Endothelial cell (in vitro differentiated cells): ENCODE results near the gene PNP. TPM values are rescaled to one million over a fixed set of nuclear protein-coding genes. Genes with fewer than 3 reads are reported as not detected.

Experiments
- DNase-seq: peaks from one replicate; pipeline ENCODE4 v3.0.0; 2021; ENCODE audit warnings: low spot score
- H3K27ac Mint-ChIP-seq: one replicate; pipeline ENCODE4 v1.8.0; 2021; ENCODE audit warnings: mixed read lengths, inconsistent platforms; ENCODE audit not compliant: unreplicated experiment
- H3K27me3 Mint-ChIP-seq: one replicate; pipeline ENCODE4 v1.8.0; 2021; ENCODE audit warnings: mild to moderate bottlenecking, moderate library complexity, mixed read lengths, inconsistent platforms; ENCODE audit not compliant: unreplicated experiment
- H3K36me3 Mint-ChIP-seq: one replicate; pipeline ENCODE4 v1.8.0; 2021; ENCODE audit warnings: mild to moderate bottlenecking, low read depth, mixed read lengths, inconsistent platforms; ENCODE audit not compliant: unreplicated experiment
- H3K4me1 Mint-ChIP-seq: one replicate; pipeline ENCODE4 v1.8.0; 2021; ENCODE audit warnings: mild to moderate bottlenecking, mixed read lengths, inconsistent platforms; ENCODE audit not compliant: unreplicated experiment
- H3K4me3 Mint-ChIP-seq: one replicate; pipeline ENCODE4 v1.8.0; 2021; ENCODE audit warnings: mild to moderate bottlenecking, mixed read lengths, inconsistent platforms; ENCODE audit not compliant: unreplicated experiment
- H3K9me3 Mint-ChIP-seq: one replicate; pipeline ENCODE4 v1.8.0; 2021; ENCODE audit warnings: mixed read lengths, inconsistent platforms; ENCODE audit not compliant: unreplicated experiment
- total RNA-seq: library from RNA; stranded (reverse); fragmentation: NEBNext Ultra II Directional; extraction: Animal tissue kit (Norgen Biotek cat#: 25700); gene quantifications from one replicate; pipeline ENCODE4 v1.2.1, GENCODE V29; 2021; ENCODE audit not compliant: unreplicated experiment
- TF ChIP-seq, protein P1 (sequence below): fragments of 200-600 bp; sonication (generic); IDR thresholded peaks from one replicate; pipeline ENCODE4 v1.5.0; 2021; ENCODE audit warnings: antibody characterized with exemption; ENCODE audit not compliant: unreplicated experiment

Gene PNP
- total RNA-seq, 1 donor from 2014 or later: 322 TPM

GRCh38 chr14:20508367-20508766 lies 39.2 kb downstream of the PNP start:
- Mint-ChIP-seq H3K27ac (no peak overlapping the region), H3K4me3 (peak overlapping the region; percentile 10), H3K4me1 (peaks cover 33% of the 10 kb centered on the region), H3K9me3 (peaks cover 16% of the 10 kb centered on the region), H3K36me3 (peaks cover 30% of the 10 kb centered on the region), H3K27me3 (peaks cover 16% of the 10 kb centered on the region)
- TF ChIP-seq, protein P1, sequence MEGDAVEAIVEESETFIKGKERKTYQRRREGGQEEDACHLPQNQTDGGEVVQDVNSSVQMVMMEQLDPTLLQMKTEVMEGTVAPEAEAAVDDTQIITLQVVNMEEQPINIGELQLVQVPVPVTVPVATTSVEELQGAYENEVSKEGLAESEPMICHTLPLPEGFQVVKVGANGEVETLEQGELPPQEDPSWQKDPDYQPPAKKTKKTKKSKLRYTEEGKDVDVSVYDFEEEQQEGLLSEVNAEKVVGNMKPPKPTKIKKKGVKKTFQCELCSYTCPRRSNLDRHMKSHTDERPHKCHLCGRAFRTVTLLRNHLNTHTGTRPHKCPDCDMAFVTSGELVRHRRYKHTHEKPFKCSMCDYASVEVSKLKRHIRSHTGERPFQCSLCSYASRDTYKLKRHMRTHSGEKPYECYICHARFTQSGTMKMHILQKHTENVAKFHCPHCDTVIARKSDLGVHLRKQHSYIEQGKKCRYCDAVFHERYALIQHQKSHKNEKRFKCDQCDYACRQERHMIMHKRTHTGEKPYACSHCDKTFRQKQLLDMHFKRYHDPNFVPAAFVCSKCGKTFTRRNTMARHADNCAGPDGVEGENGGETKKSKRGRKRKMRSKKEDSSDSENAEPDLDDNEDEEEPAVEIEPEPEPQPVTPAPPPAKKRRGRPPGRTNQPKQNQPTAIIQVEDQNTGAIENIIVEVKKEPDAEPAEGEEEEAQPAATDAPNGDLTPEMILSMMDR: no peak
- DNase-seq: no peak

GRCh38 chr14:20512177-20512905 lies 43.1 kb downstream of the PNP start:
- Mint-ChIP-seq H3K27me3 (peaks cover 10% of the 10 kb centered on the region), H3K9me3 (peaks cover 7% of the 10 kb centered on the region), H3K4me3 (no peak overlapping the region), H3K4me1 (peaks cover 29% of the 10 kb centered on the region), H3K27ac (peak overlapping the region; percentile 10), H3K36me3 (peaks cover 17% of the 10 kb centered on the region)
- no peak for DNase-seq
- TF ChIP-seq, protein P1: no peak

- peaks cover 5% of the 10 kb centered on the region for H3K36me3 Mint-ChIP-seq
- H3K4me3 Mint-ChIP-seq: no peak overlapping the region
- H3K9me3 Mint-ChIP-seq: no peaks in the 10 kb centered on the region
- peaks cover 29% of the 10 kb centered on the region for H3K4me1 Mint-ChIP-seq
- TF ChIP-seq, protein P1: no peak
- peaks cover 2% of the 10 kb centered on the region for H3K27me3 Mint-ChIP-seq
- no peak for DNase-seq
- no peak overlapping the region for H3K27ac Mint-ChIP-seq
Observed at GRCh38 chr14:20515846-20516245, 46.6 kb downstream of the PNP start.

GRCh38 chr14:20516921-20517320 lies 47.7 kb downstream of the PNP start:
- H3K36me3 Mint-ChIP-seq: no peaks in the 10 kb centered on the region

DNA sequence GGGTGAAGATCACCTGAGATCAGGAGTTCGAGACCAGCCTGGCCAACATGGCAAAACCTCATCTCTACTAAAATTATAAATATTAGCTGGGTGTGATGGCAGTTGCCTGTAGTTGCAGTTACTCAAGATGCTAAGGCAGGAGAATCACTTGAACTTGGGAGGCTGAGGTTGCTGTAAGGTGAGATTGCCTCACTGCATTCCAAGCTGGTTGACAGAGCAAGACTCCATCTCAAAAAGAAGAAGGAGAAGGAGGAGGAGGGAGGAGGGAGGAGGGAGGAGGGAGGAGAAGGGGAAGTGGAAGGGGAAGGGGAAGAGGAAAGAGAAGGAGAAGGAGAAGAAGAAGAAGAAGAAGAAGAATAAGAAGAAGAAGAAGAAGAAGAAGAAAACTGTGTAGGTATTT lies 53.1 kb downstream of the PNP start:
- no peaks in the 10 kb centered on the region for H3K9me3 Mint-ChIP-seq
- TF ChIP-seq, protein P1: no peak
- no peaks in the 10 kb centered on the region for H3K27me3 Mint-ChIP-seq
- H3K4me3 Mint-ChIP-seq: no peak overlapping the region
- no peaks in the 10 kb centered on the region for H3K36me3 Mint-ChIP-seq
- no peak overlapping the region for H3K27ac Mint-ChIP-seq
- DNase-seq: no peak
- H3K4me1 Mint-ChIP-seq: peaks cover 1% of the 10 kb centered on the region

More at GRCh38 chr14:20516921-20517320, 47.7 kb downstream of the PNP start:
- TF ChIP-seq, protein P1: no peak
- peaks cover 2% of the 10 kb centered on the region for H3K27me3 Mint-ChIP-seq
- H3K27ac Mint-ChIP-seq: peak overlapping the region; percentile 78
- H3K4me3 Mint-ChIP-seq: no peak overlapping the region
- no peak for DNase-seq
- no peaks in the 10 kb centered on the region for H3K9me3 Mint-ChIP-seq
- peaks cover 21% of the 10 kb centered on the region for H3K4me1 Mint-ChIP-seq
